SIG-M5 treated with dmso at 0.1 percent for 504 hours (cell line): ENCODE measurements around the gene GLI3.

Experiments used
- DNase-seq: peaks from one replicate; lab custom pipeline; 2025; ENCODE audit not compliant: unreplicated experiment; lab: John Stamatoyannopoulos, UW

Gene GLI3

DNA sequence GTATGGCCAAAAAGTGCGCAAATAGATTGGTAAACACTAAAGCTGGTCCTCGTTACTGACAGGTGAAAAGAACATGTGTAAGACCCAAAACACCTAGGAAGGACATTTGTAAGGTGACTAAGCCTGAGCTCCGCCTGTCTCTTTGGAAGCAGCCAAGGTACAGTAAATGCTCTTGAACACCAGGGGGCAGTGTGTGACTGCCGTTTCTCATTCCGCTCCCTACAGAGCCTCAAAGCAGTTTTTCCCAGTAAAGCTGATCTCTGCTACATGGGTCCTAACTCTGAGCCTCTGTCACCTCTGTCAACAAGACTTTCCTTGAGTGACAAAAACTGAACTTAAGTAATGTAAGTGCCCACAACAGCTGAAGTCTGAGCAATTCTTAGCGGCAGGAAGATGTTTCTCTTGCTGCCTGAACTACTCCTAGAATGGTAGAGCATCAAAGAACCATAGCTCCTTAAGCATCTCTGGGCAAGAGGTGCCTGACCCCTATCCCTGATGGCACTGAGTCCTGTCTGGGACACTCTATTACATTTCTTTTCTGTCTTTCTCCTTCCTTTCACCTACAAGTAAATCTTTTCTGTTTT, 296.2 kb downstream of the GLI3 start:
- DNase-seq, result peak; percentile 71

DNA sequence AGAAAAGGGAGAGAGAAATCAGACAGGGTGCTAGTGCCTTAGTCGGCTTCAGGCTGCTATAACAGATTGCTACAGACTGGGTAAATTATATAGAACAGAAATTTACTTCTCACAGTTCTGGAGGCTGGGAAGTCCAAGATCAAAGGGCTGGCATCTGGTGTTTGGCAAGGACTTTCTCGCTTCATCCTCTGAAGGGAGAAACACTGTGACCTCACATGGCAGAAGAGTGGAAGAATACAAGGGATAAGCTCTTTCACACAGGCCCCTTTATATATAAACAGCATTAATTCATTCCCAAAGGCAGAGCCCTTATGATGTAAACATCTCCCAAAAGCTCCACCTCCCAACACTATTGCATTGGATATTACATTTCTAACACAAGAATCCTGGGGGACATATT, 298.6 kb downstream of the GLI3 start:
- DNase-seq, result no peak

DNA sequence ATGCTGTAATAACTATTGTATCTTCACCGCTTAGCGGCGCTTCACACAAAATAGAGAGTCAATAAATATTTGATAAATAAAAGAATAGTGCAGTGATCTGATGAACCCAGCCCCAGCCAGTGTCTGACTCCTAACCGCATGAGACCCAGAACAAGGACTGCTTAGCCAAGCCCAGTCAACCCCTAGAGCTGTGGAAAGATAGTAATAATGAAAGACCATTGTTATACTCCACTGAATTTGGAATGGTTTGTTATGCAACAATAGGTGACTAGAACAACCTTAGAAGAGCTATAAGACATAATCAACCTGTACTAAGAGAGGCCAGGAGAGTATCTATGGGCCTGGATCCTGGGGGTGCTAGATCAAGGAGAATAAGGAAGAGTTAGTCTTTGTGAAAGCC, 303.6 kb downstream of the GLI3 start:
- DNase-seq, result no peak

DNA sequence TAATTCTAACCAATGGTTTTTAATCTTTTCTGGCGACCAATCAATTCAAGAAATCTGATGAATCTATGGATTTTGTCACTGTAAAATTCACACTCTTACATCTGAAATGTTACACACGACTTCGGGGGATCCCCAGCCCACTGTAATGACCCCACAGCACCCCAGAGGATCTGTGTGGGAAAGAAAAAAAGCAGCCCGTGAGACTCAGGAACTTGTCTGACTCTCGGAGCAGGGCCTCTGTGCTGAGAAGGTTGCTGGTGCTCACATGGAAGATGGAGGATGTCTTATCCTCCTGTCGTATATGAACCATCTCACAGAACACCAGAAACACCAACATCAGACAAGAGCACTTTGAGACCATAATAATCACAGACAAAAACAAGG, 305.8 kb downstream of the GLI3 start:
- no peak for DNase-seq

DNA sequence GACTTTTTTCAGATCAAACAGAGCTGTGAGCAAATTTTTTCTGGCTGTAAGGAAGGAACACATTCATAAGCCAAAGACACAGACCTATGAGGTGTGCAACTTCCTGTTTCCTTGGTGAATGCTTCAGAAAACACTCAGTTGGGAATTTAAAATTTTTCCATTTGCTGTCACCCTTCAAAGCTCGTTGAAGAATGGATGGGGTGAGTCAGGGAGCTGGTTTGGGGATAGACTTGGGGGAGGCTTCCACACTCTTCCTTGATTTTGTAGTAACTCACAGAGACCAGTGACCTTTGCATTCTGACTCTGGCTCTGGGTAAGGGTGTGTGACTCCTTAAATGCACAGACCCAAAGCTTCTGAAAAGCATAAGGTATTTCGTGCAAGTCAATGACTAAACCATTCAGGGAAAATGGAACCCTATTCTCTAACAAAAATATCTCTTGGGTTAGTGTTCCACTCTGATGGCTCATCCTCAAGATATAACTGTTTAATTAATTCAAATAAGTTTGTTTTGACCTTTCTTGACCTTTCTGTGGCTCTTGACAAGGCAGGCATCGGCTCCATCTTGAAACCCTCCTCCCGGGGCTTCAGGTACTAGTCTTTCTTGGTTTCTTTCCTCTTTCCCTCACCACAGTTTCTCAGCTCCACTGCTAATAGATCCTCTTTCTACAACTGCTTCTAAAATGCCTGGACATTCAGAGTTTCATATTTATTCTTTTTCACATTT, 306.3 kb downstream of the GLI3 start:
- no peak for DNase-seq

DNA sequence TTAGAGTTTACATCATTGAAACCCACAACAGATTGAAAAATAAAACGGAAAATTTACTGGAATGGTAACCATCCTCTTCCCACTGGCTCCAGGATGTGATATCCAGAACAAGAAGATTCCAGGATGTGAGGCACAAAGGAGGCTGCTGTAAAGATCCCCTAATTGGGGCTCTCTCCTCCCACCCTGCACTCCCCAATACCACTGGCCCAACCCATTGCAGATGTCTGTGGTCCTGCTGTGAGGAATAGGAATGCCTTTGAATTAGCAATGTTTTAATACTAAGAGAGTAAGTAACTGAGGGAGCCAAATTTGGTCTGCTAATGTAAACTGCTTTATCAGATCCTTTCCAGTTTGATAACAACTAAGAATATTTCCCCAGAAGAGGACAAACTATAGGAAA, 308.2 kb downstream of the GLI3 start:
- DNase-seq, result no peak

DNA sequence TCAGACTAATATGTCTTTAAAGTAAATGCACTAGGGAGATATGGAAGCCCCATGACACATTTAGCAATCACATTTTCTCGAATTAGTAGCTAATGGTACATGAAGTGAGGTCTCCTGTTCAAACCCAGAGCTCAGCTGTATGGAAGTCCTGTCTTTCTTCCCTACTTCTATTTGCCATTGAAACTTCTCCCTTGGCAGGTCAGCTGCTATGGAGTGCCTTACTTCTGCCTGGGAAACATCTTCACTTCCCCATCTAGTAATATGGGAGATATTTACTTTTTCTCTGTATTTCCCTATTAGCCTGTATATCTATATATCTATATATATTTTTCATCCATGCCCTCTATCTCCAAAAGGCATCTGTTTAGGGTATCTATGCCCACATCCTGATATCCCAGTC, 308.8 kb downstream of the GLI3 start:
- no peak for DNase-seq

DNA sequence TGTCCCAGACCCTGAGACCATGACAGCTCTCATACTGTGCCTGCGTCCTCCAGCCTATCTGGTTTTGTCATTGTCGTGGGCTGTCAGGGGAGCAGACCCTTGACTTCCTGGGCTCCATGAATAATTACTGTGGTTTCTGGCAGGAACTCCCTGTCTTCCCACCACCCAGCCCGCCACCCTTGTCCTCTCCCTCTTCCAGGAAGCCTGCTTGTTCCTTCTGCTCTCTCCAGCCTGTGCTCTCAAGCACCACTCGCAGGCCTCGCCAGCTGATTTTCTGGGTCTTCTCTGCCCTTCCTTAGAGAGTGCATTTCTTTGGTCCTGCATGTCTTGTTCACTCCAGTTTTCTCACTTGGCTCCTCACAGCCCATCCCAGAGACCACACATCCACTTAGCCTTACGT, 309.6 kb downstream of the GLI3 start:
- no peak for DNase-seq

DNA sequence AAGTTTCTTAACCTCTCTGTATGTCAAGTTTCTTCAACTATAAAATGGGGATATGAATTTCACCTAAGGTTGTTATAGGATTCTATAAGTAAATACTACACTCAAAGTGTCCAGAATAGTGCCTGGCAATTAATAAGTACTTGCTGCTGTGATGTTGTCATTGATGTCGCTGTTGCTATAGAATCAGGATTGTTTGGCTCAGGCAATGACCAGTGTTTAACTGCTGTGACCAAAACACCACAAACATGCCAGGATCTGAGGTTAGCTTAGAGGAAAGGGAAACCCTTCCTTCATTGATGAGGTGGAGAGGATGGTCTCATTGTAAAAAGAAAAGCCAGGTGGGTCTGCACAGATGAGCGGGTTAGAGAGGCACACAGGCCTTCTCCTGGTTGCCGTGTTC, 311.1 kb downstream of the GLI3 start:
- DNase-seq, result no peak

DNA sequence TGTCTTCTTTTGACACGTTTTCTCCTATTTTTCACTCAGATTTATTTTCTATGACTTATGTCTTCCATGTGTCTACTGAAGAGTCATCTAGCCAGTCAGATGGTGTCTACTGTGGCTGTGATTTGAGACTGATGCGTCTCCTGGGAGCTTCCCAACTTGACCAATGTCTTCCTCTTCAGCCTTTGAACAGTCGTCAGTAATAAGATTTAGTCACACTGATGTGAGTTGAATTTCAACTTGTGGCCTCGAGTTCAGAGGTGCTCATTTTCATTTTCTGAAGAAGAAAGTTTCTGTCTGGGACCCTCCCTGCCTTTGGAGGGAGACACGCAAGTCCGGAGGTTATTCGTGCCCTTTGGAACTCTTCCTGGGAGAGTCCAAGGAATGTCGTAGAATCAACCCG, 312.2 kb downstream of the GLI3 start:
- DNase-seq, result no peak

DNA sequence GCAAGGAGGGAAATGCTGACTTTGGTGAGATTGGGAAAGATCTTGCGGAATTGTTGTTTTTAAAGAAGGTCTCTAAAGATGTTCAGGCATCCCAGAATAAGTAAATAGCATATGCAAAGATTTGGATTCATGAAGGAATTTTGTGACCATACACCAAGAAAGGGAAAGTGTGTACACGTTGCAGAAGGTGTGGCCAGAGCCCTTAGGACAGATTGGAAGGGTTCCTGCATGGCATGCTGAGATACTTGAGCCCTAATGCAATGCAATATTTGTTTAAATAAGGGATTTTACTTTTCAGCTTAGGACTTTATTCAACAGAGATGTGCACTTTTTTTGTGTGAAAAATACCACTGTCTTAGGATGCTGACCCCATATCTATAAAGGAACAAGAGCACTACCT, 314.6 kb downstream of the GLI3 start:
- no peak for DNase-seq

DNA sequence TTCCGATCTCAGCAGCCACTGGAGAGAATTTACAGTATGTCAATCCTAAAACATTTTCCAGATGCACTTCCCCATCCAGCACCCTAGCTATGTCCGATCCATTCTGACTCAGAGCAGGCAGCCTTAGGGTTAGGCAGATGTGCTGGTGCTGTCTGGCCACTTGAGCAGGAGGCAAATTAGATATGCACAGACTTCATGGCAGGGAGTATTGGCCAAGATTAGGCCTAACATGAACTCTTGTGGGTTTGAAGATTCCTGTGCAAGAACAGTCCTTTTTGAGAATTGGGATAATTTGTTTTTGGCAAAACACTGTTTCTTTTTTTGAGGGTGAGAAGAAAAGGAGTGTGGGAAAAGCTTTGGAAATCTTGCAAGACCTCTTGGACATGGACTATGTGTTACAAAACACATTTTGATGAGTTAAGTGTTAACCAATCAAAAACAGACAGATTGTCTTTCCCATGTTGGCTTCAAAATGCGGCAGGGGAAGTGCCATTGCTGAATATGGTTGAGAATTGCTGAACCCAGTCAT, 315.5 kb downstream of the GLI3 start:
- DNase-seq, result no peak

DNA sequence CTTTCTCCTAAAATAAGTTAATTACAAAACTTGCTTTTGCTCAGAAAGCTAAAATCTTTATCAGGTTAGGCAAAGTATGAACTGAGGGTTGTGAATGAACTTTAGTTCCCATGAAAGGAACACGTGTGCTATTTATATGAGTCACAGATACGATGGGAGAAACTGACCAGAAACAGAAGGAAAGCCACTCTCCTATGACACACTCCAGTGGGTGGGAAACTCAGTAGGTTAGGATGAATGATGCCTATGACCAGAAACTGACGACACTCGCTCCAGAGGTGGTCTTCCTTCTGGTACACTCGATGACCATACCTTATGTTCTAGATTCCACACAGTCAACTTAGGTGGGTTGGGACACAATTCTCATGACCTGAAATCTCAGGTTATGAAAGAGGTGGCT, 318.4 kb downstream of the GLI3 start:
- no peak for DNase-seq

DNA sequence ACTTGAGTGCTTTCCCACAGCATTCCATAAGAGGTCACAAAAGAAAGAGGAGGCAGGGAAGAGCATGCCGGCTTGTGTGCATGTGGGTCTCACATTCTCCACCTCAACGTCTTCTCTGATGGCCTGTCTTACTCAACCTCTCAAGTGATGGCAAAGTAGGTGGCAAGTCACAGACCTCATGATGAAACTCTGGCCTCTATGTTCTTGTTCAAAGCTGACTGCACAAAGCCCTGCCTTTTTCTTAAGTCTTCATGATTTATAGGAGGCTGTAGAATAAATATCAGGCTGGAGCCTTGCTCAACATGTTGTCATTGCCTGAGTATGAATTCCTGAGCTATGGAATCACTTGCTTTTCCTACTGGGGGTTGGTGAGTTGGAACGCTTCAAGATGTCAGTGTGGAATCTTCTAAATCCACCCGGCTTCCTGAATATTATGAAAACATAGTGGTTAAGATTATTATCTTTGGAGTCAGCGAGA, 320.5 kb downstream of the GLI3 start:
- peak; percentile 45 for DNase-seq

DNA sequence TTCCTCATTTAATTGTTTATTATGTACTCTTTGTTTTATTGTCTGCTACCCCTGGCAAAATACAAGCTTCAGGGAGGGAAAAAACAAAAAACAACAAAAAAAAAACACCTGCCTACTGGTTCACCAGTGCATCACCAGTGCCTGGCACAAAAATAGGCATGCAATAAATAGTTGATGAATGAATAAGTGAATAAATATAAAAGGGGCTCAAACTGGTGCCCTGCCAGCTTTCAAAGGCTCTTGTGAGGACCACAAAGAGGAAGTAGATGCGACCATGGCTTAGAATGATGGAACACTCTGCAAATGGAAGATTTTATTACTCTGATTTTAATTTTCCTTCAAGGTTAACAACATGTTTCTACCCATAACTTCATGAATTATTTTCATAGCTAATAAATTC, 321.1 kb downstream of the GLI3 start:
- DNase-seq, result no peak

DNA sequence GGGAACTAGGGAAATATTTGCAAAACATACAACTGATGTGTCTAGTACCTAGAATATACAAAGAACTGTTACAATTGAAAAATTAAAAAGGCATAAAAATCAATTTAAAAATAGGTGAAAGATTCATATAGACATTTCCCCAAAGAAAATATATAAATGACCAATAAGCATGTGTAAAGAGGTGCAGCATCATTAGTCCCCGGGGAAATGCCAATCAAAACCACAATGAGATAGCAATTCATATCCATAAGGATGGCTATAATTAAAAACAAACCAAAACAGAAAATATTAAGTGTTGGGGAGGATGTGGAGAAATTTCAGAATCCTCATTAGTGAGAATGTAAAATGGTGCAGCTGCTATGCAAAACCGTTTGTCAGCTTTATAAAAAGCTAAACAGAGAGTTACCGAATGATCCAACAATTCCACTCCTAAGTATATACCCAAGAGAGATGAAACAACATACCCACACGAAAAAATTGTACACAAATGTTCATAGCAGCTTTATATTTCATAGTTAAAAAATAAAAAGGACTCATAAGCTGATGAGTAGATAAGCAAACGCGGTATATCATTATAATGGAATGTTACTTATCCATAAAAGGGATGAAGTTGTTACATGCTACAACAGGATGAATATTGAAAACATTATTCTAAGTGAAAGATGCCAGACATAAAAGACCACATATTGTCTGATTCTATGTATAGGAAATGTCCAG, 324.0 kb downstream of the GLI3 start:
- no peak for DNase-seq

DNA sequence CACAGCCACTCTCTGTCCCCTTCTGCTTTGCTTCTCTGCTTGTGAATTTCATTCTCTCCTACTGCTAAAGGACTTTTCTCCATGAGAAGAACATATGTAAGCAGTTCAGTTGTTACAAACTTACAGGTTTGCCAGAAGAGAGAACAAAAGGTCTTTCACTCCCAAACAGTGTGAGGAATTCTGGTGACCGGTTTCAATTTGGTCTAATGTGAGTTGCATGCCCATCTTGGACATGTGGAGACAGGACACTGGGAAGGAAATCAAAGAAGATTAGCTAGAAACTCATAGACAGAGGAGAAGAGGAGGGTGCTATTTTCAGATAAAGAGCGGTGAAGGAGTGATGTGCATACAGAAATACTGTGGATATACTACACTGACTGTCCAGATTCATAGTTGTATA, 324.6 kb downstream of the GLI3 start:
- DNase-seq, result no peak

DNA sequence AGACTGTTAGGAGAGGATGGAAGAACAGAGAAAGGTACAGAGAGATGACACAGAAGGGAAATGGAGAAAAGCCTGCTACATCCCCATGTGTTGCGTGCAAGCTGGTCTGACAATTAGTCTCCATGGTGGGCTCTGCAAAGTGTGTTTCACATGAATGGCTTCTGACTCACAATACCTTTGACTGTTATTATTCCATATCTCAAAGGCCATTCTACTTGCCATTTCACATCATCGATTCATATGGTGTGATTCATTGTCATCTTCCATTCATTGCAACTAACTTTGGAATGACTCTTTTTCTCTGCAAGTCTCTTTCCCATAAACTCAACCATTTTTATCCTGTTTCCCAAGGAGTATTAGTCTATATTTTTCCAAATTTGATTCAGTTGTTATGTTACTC, 325.2 kb downstream of the GLI3 start:
- no peak for DNase-seq
